GM18870 (cell line): ENCODE data around the gene ZBTB39.
"Not testable (repeated sequence)": the region's sequence is repeated elsewhere in the genome, so short reads cannot be mapped to it uniquely, and the experiment has no call there.

ENCODE experiments used
- ATAC-seq: cut with Tn5 transposase; IDR thresholded peaks from one replicate; pipeline ENCODE4 v1.9.1; 2021; ENCODE audit warnings: moderate library complexity; ENCODE audit not compliant: unreplicated experiment

The ZBTB39 gene

DNA sequence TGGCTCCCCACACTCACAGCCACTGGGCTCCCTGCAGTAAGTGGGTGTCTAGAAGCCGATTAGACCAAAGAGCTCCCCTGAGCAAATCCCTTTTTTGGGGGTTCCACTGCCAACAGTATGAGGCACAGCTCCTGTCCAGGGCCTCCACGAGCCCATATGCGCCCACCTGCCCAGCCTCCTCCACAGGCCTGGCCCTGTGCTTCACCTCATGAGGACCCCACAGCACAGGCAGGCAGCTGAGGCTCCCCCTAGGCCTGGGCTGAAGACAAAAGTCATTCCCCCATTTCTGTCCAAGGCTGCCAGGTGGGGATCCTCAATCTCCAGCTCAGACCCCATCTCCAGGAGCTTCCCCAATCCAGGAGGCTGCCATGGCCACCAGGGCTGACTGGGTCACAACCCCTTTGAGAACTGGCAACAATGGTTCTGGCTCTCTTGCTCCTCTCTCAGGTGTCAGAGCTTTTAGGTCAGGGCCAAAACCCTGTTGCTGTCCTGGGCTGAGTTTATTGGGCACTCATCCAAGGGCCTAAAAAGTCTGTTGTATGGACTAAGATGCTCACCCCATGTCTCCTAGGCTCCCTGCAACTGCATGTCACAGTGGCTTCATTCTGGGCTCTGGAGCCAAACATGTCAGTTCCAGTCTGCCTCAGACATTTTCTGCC is 23.6 kb downstream of the ZBTB39 start:
- not testable (repeated sequence) for ATAC-seq

DNA sequence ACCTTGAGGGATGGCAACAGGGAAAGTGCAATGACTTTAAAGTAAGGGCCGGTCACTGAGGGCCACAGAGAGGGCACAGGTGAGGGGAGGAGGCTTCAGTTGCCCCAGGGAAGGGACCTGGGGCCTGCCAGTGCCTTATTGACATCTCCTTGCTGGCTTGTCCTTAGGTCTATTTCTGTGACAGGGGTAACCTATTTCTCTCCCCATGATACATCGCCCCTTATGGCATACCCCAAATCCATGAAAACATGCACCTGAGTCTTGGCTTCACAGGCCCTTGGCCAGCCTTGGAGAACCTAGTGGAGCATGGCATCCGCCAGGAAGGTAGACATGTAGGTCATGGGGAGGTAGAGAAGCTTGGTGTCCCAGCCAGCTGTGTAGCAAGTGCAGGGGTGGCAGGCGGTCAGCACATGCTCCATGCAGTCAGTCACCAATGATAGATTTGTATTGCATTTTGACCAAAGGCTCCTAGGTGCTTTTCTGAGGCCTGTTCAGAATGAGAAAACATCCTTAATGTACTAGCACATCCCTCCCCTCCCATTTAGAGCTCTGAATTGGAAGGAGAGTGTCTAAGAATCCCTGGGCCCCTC is 25.3 kb downstream of the ZBTB39 start:
- ATAC-seq = no peak

DNA sequence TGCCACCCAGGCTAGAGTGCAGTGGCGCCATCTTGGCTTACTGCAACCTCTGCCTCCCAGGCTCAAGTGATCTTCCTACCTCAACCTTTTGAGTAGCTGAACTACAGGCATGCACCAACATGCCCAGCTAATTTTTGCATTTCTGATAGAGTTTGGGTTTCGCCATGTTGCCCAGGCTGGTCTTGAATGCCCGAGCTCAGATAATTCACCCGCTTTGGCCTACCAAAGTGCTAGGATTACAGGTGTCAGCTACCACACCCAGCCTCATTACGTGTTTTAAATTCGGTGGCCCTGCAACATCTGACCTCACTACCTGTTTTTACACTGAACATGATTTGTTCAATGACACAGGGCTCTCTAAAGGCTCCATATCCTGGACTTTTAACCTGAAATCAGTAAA is 26.1 kb downstream of the ZBTB39 start:
- ATAC-seq = no peak

GRCh38 chr12:56979628-56980027 is 26.7 kb downstream of the ZBTB39 start:
- no peak for ATAC-seq

GRCh38 chr12:56978397-56979138 is 27.8 kb downstream of the ZBTB39 start:
- ATAC-seq = no peak

GRCh38 chr12:56977361-56977760 is 29.0 kb downstream of the ZBTB39 start:
- not testable (repeated sequence) for ATAC-seq

DNA sequence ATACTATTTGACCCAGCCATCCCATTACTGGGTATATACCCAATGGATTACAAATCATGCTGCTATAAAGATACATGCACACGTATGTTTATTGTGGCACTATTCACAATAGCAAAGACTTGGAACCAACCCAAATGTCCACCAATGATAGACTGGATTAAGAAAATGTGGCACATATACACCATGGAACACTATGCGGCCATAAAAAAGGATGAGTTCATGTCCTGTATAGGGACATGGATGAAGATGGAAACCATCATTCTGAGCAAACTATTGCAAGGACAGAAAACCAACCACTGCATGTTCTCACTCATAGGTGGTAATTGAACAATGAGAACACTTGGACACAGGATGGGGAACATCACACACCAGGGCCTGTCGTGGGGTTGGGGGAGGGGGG is 32.1 kb downstream of the ZBTB39 start:
- not testable (repeated sequence) for ATAC-seq

DNA sequence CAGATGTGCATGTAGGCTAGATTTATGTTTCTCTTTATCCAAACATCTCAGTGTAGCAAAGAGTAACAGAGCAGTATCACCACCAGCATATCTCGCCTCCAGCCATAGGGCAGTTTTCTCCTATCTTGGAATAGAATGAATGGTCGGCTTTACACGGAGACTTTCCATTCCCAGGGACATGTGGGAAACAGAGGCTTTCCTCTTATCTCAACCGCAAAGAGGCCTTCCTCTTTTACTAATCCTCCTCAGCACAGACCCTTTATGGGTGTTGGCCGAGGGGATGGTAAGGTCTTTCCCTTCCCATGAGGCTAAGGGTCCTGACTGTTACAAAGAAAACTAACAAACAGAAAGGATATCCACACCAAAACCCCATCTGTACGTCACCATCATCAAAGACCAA is 37.4 kb downstream of the ZBTB39 start:
- ATAC-seq = not testable (repeated sequence)

DNA sequence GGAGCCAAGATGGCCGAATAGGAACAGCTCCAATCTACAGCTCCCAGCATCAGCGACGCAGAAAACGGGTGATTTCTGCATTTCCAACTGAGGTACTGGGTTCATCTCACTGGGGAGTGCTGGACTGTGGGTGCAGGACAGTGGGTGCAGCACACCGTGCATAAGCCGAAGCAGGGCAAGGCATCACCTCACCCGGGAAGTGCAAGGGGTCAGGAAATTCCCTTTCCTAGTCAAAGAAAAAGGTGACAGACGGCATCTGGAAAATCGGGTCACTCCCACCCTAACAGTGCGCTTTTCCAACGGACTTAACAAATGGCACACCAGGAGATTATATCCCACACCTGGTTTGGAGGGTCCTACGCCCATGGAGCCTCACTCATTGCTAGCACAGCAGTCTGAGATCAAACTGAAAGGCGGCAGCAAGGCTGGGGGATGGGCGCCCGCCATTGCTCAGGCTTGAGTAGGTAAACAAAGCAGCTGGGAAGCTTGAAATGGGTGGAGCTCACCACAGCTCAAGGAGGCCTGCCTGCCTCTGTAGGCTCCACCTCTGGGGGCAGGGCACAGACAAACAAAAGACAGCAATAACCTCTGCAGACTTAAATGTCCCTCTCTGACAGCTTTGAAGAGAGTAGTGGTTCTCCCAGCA is 40.2 kb downstream of the ZBTB39 start:
- not testable (repeated sequence) for ATAC-seq

DNA sequence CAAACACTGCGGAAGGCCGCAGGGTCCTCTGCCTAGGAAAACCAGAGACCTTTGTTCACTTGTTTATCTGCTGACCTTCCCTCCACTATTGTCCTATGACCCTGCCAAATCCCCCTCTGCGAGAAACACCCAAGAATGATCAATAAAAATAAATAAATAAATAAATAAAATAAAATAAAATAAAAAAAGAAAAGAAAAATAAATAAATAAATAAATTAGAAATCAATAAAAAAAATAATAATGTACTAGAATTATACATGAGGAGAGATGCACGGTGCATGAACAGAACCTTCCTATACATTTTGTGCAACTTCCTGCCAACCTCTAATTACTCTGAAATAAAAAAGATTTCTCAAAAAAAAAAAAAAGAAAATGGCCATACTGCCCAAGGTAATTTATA is 41.2 kb downstream of the ZBTB39 start:
- not testable (repeated sequence) for ATAC-seq

GRCh38 chr12:56963557-56963956 is 42.8 kb downstream of the ZBTB39 start:
- ATAC-seq = not testable (repeated sequence)

DNA sequence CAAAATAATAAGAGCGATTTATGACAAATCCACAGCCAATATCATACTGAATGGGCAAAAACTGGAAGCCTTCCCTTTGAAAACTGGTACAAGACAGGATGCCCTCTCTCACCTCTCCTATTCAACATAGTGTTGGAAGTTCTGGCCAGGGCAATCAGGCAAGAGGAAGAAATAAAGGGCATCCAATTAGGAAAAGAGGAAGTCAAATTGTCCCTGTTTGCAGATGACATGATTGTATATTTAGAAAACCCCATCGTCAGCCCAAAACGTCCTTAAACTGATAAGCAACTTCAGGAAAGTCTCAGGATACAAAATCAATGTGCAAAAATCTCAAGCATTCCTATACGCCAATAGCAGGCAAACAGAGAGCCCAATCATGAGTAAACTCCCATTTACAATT is 44.1 kb downstream of the ZBTB39 start:
- not testable (repeated sequence) for ATAC-seq

DNA sequence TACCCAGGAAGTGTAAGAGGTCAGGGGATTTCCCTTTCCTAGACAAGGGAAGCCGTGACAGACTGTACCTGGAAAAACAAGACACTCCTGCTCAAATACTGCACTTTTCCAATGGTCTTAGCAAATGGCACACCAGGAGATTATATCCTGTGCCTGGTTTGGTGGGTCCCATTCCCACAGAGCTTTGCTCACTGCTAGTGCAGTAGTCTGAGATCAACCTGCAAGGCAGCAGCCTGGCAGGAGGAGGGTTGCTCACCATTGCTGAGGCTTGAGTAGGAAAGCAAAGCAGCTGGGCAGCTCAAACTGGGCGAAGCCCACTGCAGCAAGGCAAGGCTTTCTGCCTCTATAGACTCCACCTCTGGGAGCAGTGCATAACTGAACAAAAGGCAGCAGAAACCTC is 47.9 kb downstream of the ZBTB39 start:
- ATAC-seq = no peak

GRCh38 chr12:56957229-56958052 is 48.9 kb downstream of the ZBTB39 start, which contains the start of gene RDH16:
TSS of gene RDH16 (minus strand) at chr12:56957608. CDS start at chr12:56957462, 146 bp downstream.
- no peak for ATAC-seq

GRCh38 chr12:56955631-56956256 is 50.6 kb downstream of the ZBTB39 start:
- ATAC-seq = no peak

DNA sequence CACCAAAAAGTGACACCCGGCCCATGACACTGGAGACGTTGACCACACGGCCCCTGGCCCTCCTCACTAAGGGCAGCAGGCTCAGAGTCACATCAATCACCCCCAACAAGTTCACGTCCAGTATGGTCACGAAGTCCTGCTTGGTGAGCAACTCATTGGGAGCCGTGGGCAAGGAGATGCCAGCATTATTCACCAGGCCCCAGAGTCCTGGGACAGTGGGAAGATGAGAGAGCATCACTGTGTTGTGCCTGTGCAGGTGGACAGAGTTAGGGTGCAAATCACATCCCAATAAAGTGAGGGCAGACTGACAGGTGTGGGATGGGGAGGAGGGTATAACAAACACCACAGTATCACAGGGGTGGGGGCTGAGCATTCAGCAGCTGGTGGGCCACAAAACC is 51.4 kb downstream of the ZBTB39 start:
- ATAC-seq = no peak

GRCh38 chr12:56954057-56954957 is 52.0 kb downstream of the ZBTB39 start:
- no peak for ATAC-seq

- ATAC-seq = no peak
These were observed 53.0 kb downstream of the ZBTB39 start for GRCh38 chr12:56953314-56953713.
